Esophagus squamous epithelium (tissue), 5 donors: ENCODE measurements around the gene YARS1. TPM values are rescaled to one million over a fixed set of nuclear protein-coding genes. Genes with fewer than 3 reads are reported as not detected.

Experiments used
- DNase-seq: peaks from one replicate; lab custom pipeline; 2025; lab: John Stamatoyannopoulos, UW
- H3K27ac ChIP-seq, 4 donors: fragments of 200-600 bp; sonication (generic); one replicate each; pipeline ENCODE4 v1.5.1; 2016 to 2019; ENCODE audit warnings: mild to moderate bottlenecking in 1 of 4
- H3K27me3 ChIP-seq, 4 donors: fragments of 200-600 bp; sonication (generic); 1 replicate in 3 of 4; 2 replicates in 1 of 4; pipeline versions ENCODE4 v1.5.1 to v1.6.0; 2017 to 2021; ENCODE audit warnings: antibody characterized with exemption in 1 of 4
- H3K36me3 ChIP-seq, 3 donors: fragments of 200-600 bp; sonication (generic); one replicate each; pipeline ENCODE4 v1.5.1; 2016 to 2019
- H3K4me1 ChIP-seq, 3 donors: fragments of 200-600 bp; sonication (generic); one replicate each; pipeline ENCODE4 v1.5.1; 2017 to 2019
- H3K4me3 ChIP-seq, 4 donors: fragments of 200-600 bp; sonication (generic); 1 replicate in 3 of 4; 2 replicates in 1 of 4; pipeline ENCODE4 v1.5.1; 2016 to 2019; ENCODE audit warnings: mild to moderate bottlenecking in 2 of 4, moderate library complexity in 1 of 4
- H3K9me3 ChIP-seq, 3 donors: fragments of 200-600 bp; sonication (generic); one replicate each; pipeline ENCODE4 v1.5.1; 2016 to 2019
- CTCF ChIP-seq, 6 experiments: fragments of 450-650 bp in 4 of 6; fragments of 200-600 bp in 2 of 6; sonication (generic) in 2 of 6; IDR thresholded peaks; one replicate each; pipeline ENCODE4 v1.5.1; 2016 to 2019; ENCODE audit warnings: antibody characterized with exemption in 6 of 6, mild to moderate bottlenecking in 4 of 6, moderate library complexity in 4 of 6
- POLR2A ChIP-seq, 4 donors: fragments of 450-650 bp; IDR thresholded peaks; one replicate each; pipeline ENCODE4 v1.6.1; 2017; ENCODE audit warnings: antibody characterized with exemption in 4 of 4, mild to moderate bottlenecking in 4 of 4, moderate library complexity in 3 of 4
- WGBS, 2 donors: methylation state at CpG; one replicate each; pipeline ENCODE4 v1.1.5; 2018; 5-methylcytosine and 5-hydroxymethylcytosine counted together
- intact Hi-C: fragments of 100-400 bp; cut with DNase I; formaldehyde crosslinking; loops from one replicate; pipeline ENCODE4 v1.15.0; 2022
- total RNA-seq, 4 donors: library from RNA; depleted of rRNA; stranded (reverse); fragments of >200 nt; gene quantifications; one replicate each; pipeline ENCODE4 v1.1.0, GENCODE V29; 2016
- donor health status: DM: yes; HTN: yes; CAD: no.

The YARS1 gene
- total RNA-seq, 4 donors from 2014 or later = 46.7 to 92.0 (median 62.3) TPM

DNA sequence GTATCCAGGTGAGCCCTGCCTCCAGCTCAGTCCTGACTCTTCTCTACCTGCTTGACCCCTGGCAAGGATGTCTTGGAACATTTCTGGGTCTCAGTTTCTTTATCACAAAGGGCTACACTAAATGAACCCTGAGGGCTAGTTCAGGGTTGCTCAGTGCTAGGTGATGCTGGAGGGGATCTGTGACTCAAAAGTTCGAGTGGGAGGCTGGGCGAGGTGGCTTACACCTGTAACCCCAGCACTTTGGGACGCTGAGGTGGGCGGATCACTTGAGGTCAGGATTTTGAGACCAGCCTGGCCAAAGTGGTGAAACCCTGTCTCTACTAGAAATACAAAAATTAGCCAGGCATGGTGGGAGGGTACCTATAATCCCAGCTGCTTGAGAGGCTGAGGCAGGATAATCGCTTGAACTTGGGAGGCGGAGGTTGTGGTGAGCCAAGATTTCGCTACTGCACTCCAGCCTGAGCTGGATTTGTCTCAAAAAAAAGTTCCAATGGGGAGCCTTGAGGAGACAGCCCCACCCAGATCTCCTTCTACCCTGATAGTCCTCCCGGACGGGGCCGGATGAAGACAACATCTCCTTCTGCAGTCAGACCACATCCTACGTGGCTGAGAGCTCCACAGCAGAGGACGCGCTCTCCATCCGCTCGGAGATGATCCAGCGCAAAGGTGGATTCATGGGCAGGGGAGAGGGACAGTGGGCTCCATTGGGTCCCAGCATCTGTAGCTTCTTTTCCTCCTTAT lies 48.9 kb downstream of the YARS1 start:
- H3K36me3 ChIP-seq = peaks cover 11 to 81% (median 13%) of the 10 kb centered on the region in 3 donors
- DNase-seq = no peak
- intact Hi-C loops = no loop called here
- TF ChIP-seq CTCF (IDR thresholded peaks at IDR 0.05) (no peak), POLR2A (IDR thresholded peaks at IDR 0.05) (no peak)
- no peaks in the 10 kb centered on the region for H3K27me3 ChIP-seq
- H3K4me3 ChIP-seq = no peak overlapping the region
- H3K9me3 ChIP-seq = no peaks in the 10 kb centered on the region
- WGBS, 2 donors = 62 to 63% methylated on average over 11 to 16 of the region's 16 CpGs
- H3K4me1 ChIP-seq = peaks cover 36 to 96% (median 68%) of the 10 kb centered on the region in 3 donors
- H3K27ac ChIP-seq = peak overlapping the region; percentile 16 to 96 (median 61)

DNA sequence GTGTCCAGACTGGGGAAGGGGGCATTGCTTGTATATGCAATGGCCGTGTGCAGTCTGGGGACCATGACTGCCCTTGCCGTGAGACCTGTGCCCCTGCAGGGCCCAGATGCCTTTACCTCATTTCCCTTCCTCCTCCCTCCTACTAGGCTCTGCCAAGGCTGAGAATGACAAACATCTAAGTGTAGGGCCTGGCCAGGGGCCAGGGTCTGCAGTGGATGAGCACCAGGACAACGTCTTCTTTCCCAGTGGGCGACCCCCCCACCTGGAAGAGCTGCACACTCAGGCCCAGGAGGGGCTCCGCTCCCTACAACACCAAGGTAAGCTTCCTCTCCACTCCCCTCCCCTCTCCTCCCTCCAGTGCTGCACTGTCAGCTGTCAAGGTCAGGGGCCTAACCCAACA lies 49.5 kb downstream of the YARS1 start:
- H3K27ac ChIP-seq = peak overlapping the region; percentile 16 to 96 (median 61)
- no peaks in the 10 kb centered on the region for H3K27me3 ChIP-seq
- TF ChIP-seq CTCF (IDR thresholded peaks at IDR 0.05) (no peak), POLR2A (IDR thresholded peaks at IDR 0.05) (no peak)
- no peaks in the 10 kb centered on the region for H3K9me3 ChIP-seq
- no peak overlapping the region for H3K4me3 ChIP-seq
- peaks cover 11 to 74% (median 13%) of the 10 kb centered on the region in 3 donors for H3K36me3 ChIP-seq
- WGBS, 2 donors = 39 to 100% methylated on average over 1 to 4 of the region's 5 CpGs
- peaks cover 36 to 96% (median 71%) of the 10 kb centered on the region in 3 donors for H3K4me1 ChIP-seq
- intact Hi-C loops = no loop called here
- DNase-seq = no peak

DNA sequence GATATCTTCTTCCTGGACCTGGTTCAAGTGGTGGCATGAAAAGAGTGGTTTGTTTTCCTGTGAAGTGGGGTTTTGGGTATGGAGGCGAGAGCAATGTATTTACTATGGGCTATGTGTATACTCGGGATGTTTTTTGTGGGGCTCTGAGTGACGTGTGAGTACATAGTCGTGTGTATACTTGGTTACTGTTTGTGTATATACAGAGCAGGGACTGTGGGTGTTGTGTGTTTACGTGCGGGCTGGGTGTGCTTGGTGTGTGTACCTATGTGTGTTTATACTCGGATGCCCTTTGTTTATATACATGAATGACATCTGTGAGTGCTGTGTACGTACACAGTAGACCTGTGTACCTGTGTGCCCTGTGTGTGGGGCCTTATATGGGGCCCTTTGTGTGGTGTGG lies 50.0 kb downstream of the YARS1 start:
- Histone ChIP-seq H3K27ac (peak overlapping the region; percentile 7 to 96 (median 42)), H3K9me3 (no peaks in the 10 kb centered on the region), H3K27me3 (no peaks in the 10 kb centered on the region), H3K4me3 (no peak overlapping the region), H3K36me3 (peaks cover 11 to 70% (median 13%) of the 10 kb centered on the region in 3 donors), H3K4me1 (peaks cover 41 to 96% (median 74%) of the 10 kb centered on the region in 3 donors)
- intact Hi-C loops = no loop called here
- WGBS, 2 donors = 44% methylated on average over 8 of the region's 8 CpGs
- DNase-seq = no peak
- TF ChIP-seq CTCF (IDR thresholded peaks at IDR 0.05) (no peak), POLR2A (IDR thresholded peaks at IDR 0.05) (no peak)

GRCh38 chr1:32766328-32766972 lies 50.7 kb downstream of the YARS1 start:
- intact Hi-C loops = no loop called here
- no peaks in the 10 kb centered on the region for H3K27me3 ChIP-seq
- TF ChIP-seq POLR2A (IDR thresholded peaks at IDR 0.05) (no peak), CTCF (IDR thresholded peaks at IDR 0.05) (no peak)
- peak overlapping the region; percentile 7 to 96 (median 64) for H3K27ac ChIP-seq
- H3K4me1 ChIP-seq = peaks cover 48 to 96% (median 82%) of the 10 kb centered on the region in 3 donors
- 44 to 46% methylated on average over 4 of the region's 7 CpGs for WGBS, 2 donors
- DNase-seq = no peak
- no peaks in the 10 kb centered on the region for H3K9me3 ChIP-seq
- peaks cover 11 to 62% (median 13%) of the 10 kb centered on the region in 3 donors for H3K36me3 ChIP-seq
- H3K4me3 ChIP-seq = no peak overlapping the region
